CD1c-positive myeloid dendritic cell (primary cell): ENCODE results near the gene RNF11.

Experiments used
- DNase-seq: peaks from one replicate; pipeline ENCODE4 v3.0.0-alpha.2; 2016; ENCODE audit errors: extremely low spot score

The RNF11 gene

GRCh38 chr1:51295926-51296325 lies 59.9 kb downstream of the RNF11 start:
- DNase-seq = no peak

GRCh38 chr1:51296383-51297357 lies 60.6 kb downstream of the RNF11 start:
- peak; percentile 75 for DNase-seq

DNA sequence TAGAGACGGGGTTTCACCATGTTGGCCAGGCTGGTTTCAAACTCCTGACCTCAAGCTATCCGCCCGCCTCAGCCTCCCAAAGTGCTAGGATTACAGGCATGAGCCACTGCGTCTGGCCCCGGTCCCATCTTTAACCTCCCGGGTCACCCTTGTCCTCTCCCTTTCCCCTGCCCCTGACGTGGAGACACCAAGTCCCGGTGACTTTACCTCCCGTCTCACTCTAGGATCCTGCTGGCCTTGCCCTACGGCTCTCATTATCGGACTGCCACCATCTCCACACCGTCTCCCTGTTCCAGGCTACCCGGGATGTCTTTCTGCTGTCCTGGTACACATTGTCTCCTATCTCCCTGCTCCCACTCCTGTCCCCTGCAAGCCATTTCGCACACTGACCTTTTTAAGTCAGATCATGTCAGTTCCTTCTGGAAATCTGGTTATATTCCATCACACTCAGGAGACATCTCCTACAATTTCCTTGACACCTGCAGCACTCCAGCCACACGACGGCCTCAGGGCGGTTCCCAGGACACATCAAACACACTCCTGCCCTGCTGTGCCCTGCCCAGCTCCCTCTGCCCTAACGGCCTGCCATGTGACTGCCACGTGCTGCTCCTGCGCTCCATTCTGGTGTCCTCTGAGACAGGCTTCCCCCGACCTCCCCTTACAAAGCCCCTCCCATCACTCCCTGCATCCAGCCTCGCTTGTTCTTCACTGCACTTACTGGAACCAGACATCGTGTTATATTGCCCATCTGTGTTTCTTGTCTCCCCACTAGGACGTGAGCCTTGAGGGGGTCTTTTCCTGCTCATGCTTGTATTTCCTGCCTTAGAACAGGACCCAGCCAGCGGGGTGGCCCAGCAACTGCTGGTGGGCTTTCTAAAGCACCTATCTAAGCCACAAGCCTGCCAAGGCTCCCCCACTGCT lies 61.6 kb downstream of the RNF11 start:
- DNase-seq = no peak

- no peak for DNase-seq
Measured at GRCh38 chr1:51298322-51298705, 62.2 kb downstream of the RNF11 start.

GRCh38 chr1:51299185-51299885 lies 63.3 kb downstream of the RNF11 start:
- DNase-seq = no peak

GRCh38 chr1:51299981-51300670 lies 64.1 kb downstream of the RNF11 start:
- DNase-seq = no peak

DNA sequence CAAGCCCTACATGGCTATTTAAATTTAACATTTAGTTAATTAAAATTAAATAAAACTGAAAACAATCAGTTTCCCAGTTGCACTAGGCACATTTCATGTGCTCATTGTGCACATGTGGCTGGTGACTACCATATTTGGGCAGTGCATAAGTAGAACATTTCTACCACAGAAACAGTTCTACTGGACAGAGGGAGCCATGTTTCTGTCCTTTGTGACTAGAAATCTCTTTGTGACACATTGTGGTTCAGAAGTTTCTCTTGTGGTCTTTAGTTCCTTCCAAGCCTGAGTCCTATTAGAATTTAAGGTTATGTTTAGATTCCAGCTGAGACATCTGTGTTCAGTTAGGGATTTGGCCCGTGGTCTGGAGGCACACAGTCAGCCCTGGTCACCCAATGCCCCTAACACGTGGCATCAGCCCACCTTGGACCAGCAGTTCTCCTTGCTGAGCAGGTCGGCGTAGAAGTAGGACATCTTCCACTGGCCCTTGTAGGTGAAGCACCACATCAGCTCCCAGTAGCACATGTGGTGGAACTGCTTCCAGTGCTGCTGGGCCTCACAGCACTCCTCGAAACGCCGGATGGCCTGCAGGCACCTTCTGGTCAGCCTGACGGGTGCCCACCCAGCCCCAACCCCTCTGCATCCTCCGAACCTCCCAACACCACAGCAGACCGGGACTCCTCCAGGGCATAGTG lies 65.2 kb downstream of the RNF11 start:
- no peak for DNase-seq

GRCh38 chr1:51301844-51302162 lies 65.7 kb downstream of the RNF11 start:
- DNase-seq = no peak

GRCh38 chr1:51302270-51302669 lies 66.2 kb downstream of the RNF11 start:
- no peak for DNase-seq

DNA sequence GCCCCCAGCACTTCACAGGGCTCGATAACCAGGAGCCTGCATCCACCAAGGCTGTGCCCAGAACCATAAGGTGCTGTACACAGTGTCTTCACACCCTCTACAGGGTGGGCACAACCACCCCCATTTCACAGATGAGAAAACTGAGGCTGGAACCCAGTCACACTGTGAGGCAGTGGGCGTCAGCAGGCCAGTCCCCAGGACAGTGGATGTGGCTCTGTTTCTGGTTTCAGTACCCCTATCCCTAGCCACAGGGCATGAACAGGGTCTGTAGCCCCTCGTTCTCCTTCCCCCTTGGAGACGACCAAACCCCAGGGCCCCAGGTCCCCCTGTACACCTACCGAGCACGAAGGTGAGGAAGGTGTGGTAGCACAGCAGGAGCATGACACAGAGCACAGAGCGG lies 66.7 kb downstream of the RNF11 start:
- DNase-seq = no peak

- DNase-seq = no peak
Measured at GRCh38 chr1:51303315-51303714, 67.2 kb downstream of the RNF11 start.

GRCh38 chr1:51303751-51304251 lies 67.7 kb downstream of the RNF11 start:
- peak; percentile 47 for DNase-seq

DNA sequence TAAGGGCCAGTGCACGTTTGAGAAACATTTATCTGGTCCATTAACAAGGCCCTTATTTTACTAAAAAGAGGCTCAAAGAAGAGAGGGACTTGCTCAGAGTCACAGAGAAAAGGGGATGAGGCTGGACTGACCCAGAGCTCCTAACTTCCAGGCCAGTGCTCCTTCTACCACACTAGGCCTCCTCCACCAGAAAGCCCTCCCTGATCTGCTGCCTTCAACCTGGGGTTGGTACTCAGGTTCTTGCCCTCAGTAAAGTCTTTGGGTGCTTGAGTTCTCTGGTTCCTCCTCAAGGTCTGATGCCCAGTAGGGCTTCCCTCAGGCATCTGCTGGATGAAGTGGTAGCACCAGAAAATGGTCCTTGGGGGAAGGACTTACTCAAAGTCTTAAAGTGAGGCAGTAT lies 68.3 kb downstream of the RNF11 start:
- no peak for DNase-seq

- no peak for DNase-seq
Measured at GRCh38 chr1:51305371-51305823, 69.3 kb downstream of the RNF11 start.

DNA sequence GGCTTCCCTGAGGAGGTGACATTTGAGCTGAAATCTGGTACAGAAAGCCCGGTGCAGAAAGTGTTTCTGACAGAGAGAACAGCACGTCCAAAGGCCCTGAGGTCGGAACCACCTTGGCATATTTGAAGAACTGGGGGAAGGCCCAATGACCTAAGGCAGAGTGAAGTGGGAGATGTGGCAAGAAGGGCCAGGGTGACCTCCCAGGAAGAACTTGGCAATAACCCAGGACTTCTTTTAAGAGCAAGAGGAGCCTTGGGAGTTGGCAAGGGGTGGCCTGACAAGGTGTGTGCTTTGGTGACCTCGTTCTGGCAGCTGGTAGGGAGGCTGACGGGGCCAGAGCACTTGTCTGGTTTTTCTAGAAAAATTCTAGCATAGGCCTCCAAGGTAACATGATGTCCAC lies 70.9 kb downstream of the RNF11 start:
- DNase-seq = no peak

GRCh38 chr1:51308636-51309035 lies 72.6 kb downstream of the RNF11 start:
- no peak for DNase-seq

- no peak for DNase-seq
Measured at GRCh38 chr1:51309291-51309690, 73.2 kb downstream of the RNF11 start.

DNA sequence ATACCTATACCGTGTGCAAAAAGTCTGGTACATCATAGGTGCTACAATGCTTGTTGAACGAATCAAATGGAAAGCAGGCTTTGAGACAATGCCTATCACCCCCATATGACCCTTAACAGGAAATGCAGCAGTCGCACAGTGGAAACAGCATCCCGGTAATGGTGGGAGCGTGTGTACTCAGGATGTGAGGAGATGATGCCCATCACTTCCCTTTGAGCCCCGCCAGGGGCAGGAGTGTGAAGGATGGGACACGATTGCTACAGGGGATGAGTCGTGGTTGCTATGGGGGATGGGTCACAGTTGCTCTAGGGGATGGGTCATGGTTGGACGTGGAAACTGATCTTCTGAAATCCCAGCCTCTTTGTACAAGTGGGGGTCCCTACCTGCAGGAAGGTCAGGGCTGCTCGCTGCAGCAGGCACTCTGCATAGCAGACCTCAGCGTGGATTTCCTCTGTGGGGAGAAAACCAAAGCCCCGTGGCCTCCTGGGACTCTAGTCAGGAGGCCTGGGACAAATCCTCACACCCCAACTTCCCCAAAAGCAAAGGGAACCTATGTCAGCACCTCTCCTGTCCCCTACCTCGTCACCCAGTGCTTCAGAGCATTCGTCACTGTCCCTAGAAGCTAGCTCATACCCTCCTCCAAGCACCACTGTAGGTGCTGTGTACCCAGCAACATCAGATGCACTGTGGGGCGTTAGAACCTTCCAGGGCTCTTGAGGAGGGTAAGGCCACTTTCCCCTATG lies 75.0 kb downstream of the RNF11 start:
- no peak for DNase-seq

DNA sequence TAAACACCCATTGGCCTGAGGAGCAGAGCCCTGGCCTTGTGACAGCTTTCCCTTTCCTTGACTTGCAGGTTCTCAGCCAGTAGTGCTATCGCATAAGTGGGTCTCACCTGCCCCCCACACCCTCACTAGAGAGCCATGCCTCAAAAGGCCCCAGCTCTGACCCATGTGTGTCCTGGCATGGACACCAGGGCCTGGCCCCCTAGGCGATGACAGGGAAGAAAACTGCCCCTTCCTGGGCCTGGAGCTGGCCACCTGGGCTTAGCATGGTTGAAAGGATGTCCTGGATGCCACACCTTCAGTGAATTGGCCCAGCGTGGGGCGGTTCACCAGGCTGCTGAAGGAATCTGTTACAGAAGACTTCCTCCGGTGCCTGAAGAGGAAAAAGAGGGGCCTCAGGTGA lies 75.8 kb downstream of the RNF11 start:
- no peak for DNase-seq

DNA sequence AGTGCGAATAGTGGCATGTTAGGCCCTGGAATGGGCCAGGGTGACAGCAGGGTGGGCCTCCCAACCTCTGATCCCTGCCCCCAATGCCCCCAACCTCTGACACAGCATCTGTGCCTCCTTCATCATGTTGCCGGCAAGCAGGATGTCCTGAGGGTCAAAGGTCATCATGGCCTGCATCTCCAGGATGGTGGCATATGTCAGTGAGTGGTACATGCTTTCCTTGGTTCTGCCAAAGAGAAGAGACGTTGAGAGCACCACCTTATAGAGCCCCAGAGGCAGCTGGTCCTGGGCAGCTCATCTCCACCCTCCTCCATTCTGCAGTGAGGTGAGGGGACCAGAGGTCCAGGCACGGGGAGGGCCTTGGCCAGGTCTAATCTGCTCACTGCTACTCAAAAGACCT lies 76.6 kb downstream of the RNF11 start:
- DNase-seq = no peak
